ENCODE data around the gene KLHDC3. TPM values are rescaled to one million over a fixed set of nuclear protein-coding genes. Genes with fewer than 3 reads are reported as not detected.

The KLHDC3 gene
- total and polyA plus RNA-seq, 2 of the 8 experiments (the other 6 are each of a cell fraction or from before 2014, with no cell fraction given) = 181 to 203 TPM

DNA sequence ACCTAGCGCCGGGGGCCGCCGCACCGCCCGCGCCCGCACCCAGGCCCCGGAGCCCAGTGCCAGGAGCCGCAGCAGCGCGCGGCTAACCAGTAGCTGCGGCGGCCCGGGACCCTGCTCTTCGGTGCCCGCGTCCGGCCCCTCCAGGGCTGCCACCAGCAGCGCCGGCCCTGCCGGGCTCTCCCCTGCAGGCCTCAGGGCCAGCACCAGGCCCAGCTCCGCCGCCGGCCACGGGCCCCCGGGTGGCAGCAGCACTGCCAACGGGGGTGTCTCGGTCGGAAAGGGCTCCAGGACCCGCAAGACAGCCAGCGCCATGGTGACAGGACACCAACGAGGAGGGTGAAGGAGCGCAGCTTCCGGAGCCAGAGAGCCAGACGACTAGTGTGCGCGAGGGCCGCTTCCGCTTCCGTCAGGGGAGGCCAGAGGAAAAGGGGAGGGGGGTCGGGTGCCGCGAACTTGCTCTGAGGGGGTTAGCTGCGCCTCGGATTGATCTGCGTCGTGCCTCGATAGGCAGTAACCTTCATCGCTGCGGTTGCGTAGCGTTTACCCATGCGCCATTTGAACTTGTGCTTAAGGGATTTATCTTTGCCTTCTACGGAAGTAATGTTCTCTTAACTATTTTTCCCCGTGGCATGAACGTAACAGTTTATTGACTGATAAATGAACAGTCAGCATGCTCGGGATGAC lies 35.1 kb upstream of the KLHDC3 start, which contains the start of gene PEX6 (continued):
- TF ChIP-seq CREB1 (IDR thresholded peaks at IDR 0.05) (peak; percentile 73), KDM5A (IDR thresholded peaks at IDR 0.05; ENCODE audit: low read length) (no peak), SUZ12 (IDR thresholded peaks at IDR 0.05; ENCODE audit: low read length) (no peak), FOSL1 (IDR thresholded peaks at IDR 0.05; ENCODE audit: insufficient read depth, low read depth, low read length) (no peak), SP2 (IDR thresholded peaks at IDR 0.05; ENCODE audit: low read length) (peak; percentile 23; the same call in 1 of the 2 replicates), TCF12 (IDR thresholded peaks at IDR 0.05; ENCODE audit: low read depth, low read length) (no peak), EZH2 (IDR thresholded peaks at IDR 0.05; ENCODE audit: low read depth, low read length, severe bottlenecking) (no peak), TBP (IDR thresholded peaks at IDR 0.05; ENCODE audit: low read depth, low read length) (peak; percentile 72; the same call in 1 of the 2 replicates), ATF2 (IDR thresholded peaks at IDR 0.05; ENCODE audit: low read length) (no peak), CTCF (IDR thresholded peaks at IDR 0.05; ENCODE audit: control extremely low read depth in 1 of 3, insufficient read depth in 1 of 3, low read depth in 1 of 3, low read length in 3 of 3) (no peak; a peak in 1 of 4 replicates), POLR2A (IDR thresholded peaks at IDR 0.05; ENCODE audit: control extremely low read depth in 1 of 2, low read depth in 2 of 2, low read length in 2 of 2) (peak; percentile 68 to 69; a peak in 2 of 3 replicates), ASH2L (IDR thresholded peaks at IDR 0.05; ENCODE audit: low read length) (no peak), RXRA (IDR thresholded peaks at IDR 0.05; ENCODE audit: insufficient read depth, low read depth, low read length) (no peak), MAX (IDR thresholded peaks at IDR 0.05) (peak; percentile 54), BCL11A (IDR thresholded peaks at IDR 0.05; ENCODE audit: low read depth in 2 of 2, low read length in 2 of 2) (no peak), GABPA (IDR thresholded peaks at IDR 0.05; ENCODE audit: borderline replicate concordance, insufficient read depth, low read length) (peak; percentile 88), SP4 (IDR thresholded peaks at IDR 0.05; ENCODE audit: low read length) (peak; percentile 26; the same call in 1 of the 2 replicates), RBBP5 (IDR thresholded peaks at IDR 0.05; ENCODE audit: borderline replicate concordance, low read depth, low read length) (peak; percentile 70; the same call in 1 of the 2 replicates), HDAC2 (IDR thresholded peaks at IDR 0.05; ENCODE audit: borderline replicate concordance in 1 of 2, low read depth in 2 of 2, low read length in 2 of 2) (0 out of 4 replicates have a peak, but pooled peaks of 1 of the 2 experiments have one; percentile 51), TEAD4 (IDR thresholded peaks at IDR 0.05; ENCODE audit: low read depth, low read length) (no peak)

Measured in H1 (cell line).